ENCODE results near the gene SORT1.
"Not testable (repeated sequence)": the region's sequence is repeated elsewhere in the genome, so short reads cannot be mapped to it uniquely, and the experiment has no call there.

The SORT1 gene

DNA sequence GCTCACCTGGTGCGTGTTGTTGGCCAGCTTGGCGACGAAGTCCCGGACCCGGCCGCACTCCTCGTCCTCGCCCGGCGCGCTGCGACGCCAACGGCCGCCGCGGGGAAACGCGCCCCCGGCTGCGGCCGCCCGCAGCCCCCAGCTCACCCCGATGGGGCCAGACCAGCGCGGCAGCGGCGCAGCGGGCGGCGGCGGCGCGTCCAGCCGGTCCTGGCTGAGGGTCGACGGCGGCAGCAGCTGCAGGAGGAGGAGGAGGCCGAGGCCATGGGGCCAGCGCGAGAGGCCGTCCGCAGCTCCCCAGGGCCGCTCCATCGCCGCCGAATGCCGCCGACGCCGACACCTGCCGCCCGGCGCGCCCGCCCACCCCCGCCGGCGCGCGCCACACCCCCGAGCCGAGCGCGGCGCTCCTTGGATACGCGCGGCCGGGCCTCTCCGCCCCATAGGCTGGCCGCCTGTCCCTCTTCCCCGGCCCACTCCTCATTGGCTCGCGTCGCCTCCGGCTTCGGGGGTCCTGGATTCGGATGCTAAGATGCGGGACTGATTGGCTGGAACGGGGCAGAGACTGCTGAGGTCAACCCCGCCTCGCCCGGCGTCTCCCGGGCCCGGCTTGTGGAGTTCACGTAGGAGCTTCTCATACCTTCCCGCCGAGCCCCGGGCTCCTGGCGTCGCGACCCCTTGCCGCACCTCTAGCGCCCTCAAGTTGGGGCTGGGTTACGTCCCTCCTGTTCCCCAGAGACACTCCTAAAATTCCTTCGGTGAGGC, at the start of gene SORT1:
Gene SORT1 (minus strand): TSS at position 338 of the 762 bp plus-strand sequence. CDS start 26 bp downstream, at position 312.
- peak; percentile 92 for DNase-seq (ENCODE audit: low read depth, low spot score)
- peak within 1 kb of the TSS; percentile 57 for H3K4me3 ChIP-seq (ENCODE audit: low read depth, low read length)
- in situ Hi-C loops (cut with HindIII; ENCODE audit: low sequenced_read_pairs) = no loop called here
- no peak for TF ChIP-seq CTCF (IDR thresholded peaks at IDR 0.05; ENCODE audit: low read depth, low read length)

DNA sequence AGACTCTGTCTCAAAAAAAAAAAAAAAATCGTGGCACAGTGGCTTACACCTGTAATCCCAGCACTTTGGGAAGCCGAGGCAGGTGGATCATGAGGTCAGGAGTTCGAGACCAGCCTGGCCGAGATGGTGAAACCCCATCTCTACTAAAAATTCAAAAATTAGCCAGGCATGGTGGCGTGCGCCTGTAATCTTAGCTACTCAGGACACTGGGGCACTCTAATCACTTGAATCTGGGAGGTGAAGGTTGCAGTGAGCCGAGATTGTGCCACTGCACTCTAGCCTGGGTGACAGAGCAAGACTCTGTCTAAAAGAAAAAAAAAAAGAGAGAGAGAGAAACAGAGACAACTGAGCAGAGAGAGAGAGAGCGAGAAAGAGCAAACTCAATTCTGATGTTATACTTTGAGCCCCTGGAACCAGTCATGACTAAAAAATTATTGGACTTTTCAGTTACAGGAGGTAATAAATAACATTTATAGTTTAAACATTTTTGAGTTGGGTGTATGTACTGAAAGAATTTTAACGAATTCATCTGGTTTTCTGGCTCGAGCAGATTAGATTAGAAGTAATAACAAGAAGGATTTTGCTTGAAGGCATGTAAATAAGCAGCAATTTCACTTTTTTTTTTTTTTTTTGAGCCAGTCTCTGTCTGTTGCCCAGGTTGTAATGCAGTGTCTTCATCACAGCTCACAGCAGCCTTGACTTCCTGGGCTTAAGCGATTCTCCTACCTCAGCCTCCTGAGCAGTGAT, 48.4 kb upstream of the SORT1 start:
- DNase-seq (ENCODE audit: low read depth, low spot score); in situ Hi-C loops (cut with HindIII; ENCODE audit: low sequenced_read_pairs); H3K4me3 ChIP-seq (ENCODE audit: low read depth, low read length): not testable (repeated sequence)

DNA sequence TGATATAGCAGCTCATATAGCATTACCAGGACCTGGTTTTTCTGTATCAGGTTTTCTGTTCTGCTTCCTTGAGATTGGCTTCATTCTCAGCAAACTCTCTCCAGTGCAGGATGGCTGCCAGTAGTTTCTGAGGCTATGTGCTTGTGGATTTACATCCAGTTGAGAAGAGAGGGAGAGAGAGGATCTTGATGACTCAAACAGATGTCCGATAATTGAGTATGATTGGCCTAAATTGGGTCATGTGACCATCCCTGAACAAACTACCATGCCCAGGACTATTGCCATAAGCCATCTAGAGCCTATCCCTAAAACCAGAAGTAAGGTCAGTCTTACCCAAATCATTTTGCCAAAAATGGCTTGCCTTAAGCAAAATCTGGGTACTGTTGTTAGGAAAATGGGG, 46.6 kb upstream of the SORT1 start:
- no peak overlapping the region for H3K4me3 ChIP-seq (ENCODE audit: low read depth, low read length)
- no peak for DNase-seq (ENCODE audit: low read depth, low spot score)
- in situ Hi-C loops (cut with HindIII; ENCODE audit: low sequenced_read_pairs) = no loop called here
- TF ChIP-seq CTCF (IDR thresholded peaks at IDR 0.05; ENCODE audit: low read depth, low read length) = no peak

DNA sequence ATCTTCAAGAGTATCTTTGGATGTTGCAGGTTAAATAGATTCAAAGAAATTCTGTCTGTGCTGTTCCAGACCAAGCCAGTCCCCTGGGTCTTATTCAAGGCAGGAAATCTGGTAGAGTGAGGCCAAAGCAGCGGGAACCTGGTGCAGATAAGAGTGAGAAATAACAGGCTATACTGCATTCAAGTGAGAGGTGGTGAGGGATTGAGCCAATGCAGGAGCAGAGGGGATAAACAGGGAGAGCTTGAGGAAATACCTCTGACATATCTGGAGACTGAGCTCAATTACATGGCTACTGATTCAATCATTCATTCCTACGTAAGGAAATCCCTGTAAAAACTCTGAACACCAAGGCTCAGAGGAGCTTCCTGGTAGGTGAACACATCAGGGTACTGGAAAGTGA, 45.8 kb upstream of the SORT1 start:
- in situ Hi-C loops (cut with HindIII; ENCODE audit: low sequenced_read_pairs) = no loop called here
- H3K4me3 ChIP-seq (ENCODE audit: low read depth, low read length) = no peak overlapping the region
- no peak for DNase-seq (ENCODE audit: low read depth, low spot score)
- TF ChIP-seq CTCF (IDR thresholded peaks at IDR 0.05; ENCODE audit: low read depth, low read length) = no peak

DNA sequence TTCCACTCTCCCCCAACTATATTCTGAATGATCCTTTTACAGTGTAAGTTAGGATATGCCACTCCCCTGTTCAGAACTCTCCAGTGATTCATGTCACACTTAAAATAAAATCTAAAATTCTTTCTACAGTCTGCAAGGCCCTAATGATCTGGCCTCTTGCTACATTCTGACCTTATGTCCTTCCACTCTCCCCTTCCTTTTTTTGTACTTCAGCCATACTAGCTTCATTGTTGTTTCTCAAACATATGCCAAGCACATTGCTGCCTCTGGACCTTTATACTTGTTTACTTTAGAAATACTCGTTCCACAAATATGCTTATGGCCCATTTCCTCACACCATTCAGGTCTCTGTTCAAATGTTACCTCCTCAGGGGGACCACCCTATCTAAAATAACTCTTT, 43.4 kb upstream of the SORT1 start:
- DNase-seq (ENCODE audit: low read depth, low spot score) = peak; percentile 12
- in situ Hi-C loops (cut with HindIII; ENCODE audit: low sequenced_read_pairs) = no loop called here
- no peak overlapping the region for H3K4me3 ChIP-seq (ENCODE audit: low read depth, low read length)
- no peak for TF ChIP-seq CTCF (IDR thresholded peaks at IDR 0.05; ENCODE audit: low read depth, low read length)

- no peak overlapping the region for H3K4me3 ChIP-seq (ENCODE audit: low read depth, low read length)
- peak; percentile 92 for DNase-seq (ENCODE audit: low read depth, low spot score)
- in situ Hi-C loops (cut with HindIII; ENCODE audit: low sequenced_read_pairs) = no loop called here
- TF ChIP-seq CTCF (IDR thresholded peaks at IDR 0.05; ENCODE audit: low read depth, low read length) = no peak
These were observed 41.1 kb upstream of the SORT1 start for GRCh38 chr1:109438798-109439297.

GRCh38 chr1:109434484-109434883, 36.8 kb upstream of the SORT1 start:
- TF ChIP-seq CTCF (IDR thresholded peaks at IDR 0.05; ENCODE audit: low read depth, low read length) = no peak
- no peak overlapping the region for H3K4me3 ChIP-seq (ENCODE audit: low read depth, low read length)
- no peak for DNase-seq (ENCODE audit: low read depth, low spot score)
- in situ Hi-C loops (cut with HindIII; ENCODE audit: low sequenced_read_pairs) = no loop called here

All from astrocyte of the spinal cord (primary cell).